HEK293 (cell line): Measurements from ENCODE around the gene BTBD16.

ENCODE experiments used
- CTCF ChIA-PET: fragments of 350-600 bp; formaldehyde crosslinking; extraction: SDS; loops from one replicate; lab custom pipeline; 2021; ENCODE audit warnings: antibody characterized with exemption; lab: Yijun Ruan, JAX
- POLR2A ChIA-PET: fragments of 300-600 bp; formaldehyde crosslinking; extraction: SDS; loops from one replicate; lab custom pipeline; 2020; ENCODE audit warnings: antibody characterized with exemption, inconsistent platforms; lab: Yijun Ruan, JAX
- H3K27ac ChIP-seq: fragments of 200-500 bp; sonication (Bioruptor generic); 2 replicates; pipeline ENCODE4 v1.5.1; 2014; ENCODE audit warnings: low read depth, low read length, control low read depth, inconsistent platforms; ENCODE audit errors: extremely low read depth
- H3K36me3 ChIP-seq, 2 experiments: fragments of 200-500 bp in 1 of 2; sonication (Bioruptor generic) in 1 of 2; 1 replicate in 1 of 2; 2 replicates in 1 of 2; pipeline ENCODE4 v1.5.1; 2014 to 2017; ENCODE audit warnings: inconsistent platforms in 2 of 2, low read length in 2 of 2; ENCODE audit not compliant: control insufficient read depth in 2 of 2, insufficient read depth in 1 of 2
- H3K4me1 ChIP-seq: fragments of 200-500 bp; sonication (Bioruptor generic); 2 replicates; pipeline ENCODE4 v1.5.1; 2014; ENCODE audit warnings: mild to moderate bottlenecking, low read length, inconsistent platforms; ENCODE audit not compliant: control insufficient read depth, insufficient read depth
- H3K4me3 ChIP-seq: 2 replicates; pipeline ENCODE4 v1.5.1; 2011; ENCODE audit warnings: low read depth, mild to moderate bottlenecking, control low read depth, low read length, moderate library complexity
- H3K9me3 ChIP-seq: fragments of 200-500 bp; sonication (Bioruptor generic); 2 replicates; pipeline ENCODE4 v1.5.1; 2014; ENCODE audit warnings: low read depth, low read length, inconsistent platforms; ENCODE audit not compliant: control insufficient read depth, insufficient read depth
- KLF10 ChIP-seq: fragments of 450-650 bp; IDR thresholded peaks from 2 replicates; pipeline ENCODE4 v1.5.1; 2018; ENCODE audit warnings: missing biosample characterization, mild to moderate bottlenecking, missing genetic modification characterization
- SP3 ChIP-seq: fragments of 450-650 bp; formaldehyde crosslinking; IDR thresholded peaks from 2 replicates; pipeline ENCODE4 v1.5.1; 2016; ENCODE audit warnings: missing biosample characterization, missing genetic modification characterization
- TRIM28 ChIP-seq: IDR thresholded peaks from 2 replicates; pipeline ENCODE4 v1.6.1; 2011; ENCODE audit warnings: low read length, control low read depth, borderline replicate concordance
- ZBTB17 ChIP-seq: fragments of 450-650 bp; formaldehyde crosslinking; IDR thresholded peaks from 2 replicates; pipeline ENCODE4 v1.5.1; 2016; ENCODE audit warnings: missing biosample characterization, missing genetic modification characterization
- ZBTB48 ChIP-seq: fragments of 450-650 bp; formaldehyde crosslinking; IDR thresholded peaks from 2 replicates; pipeline ENCODE4 v1.5.1; 2016; ENCODE audit warnings: missing biosample characterization, missing genetic modification characterization
- ZNF112 ChIP-seq: fragments of 450-650 bp; formaldehyde crosslinking; IDR thresholded peaks from 2 replicates; pipeline ENCODE4 v1.5.0; 2017; ENCODE audit warnings: missing biosample characterization, missing genetic modification characterization
- ZNF121 ChIP-seq: fragments of 450-650 bp; formaldehyde crosslinking; IDR thresholded peaks from 2 replicates; pipeline ENCODE4 v1.5.1; 2016; ENCODE audit warnings: missing biosample characterization, missing genetic modification characterization
- ZNF211 ChIP-seq: fragments of 450-650 bp; formaldehyde crosslinking; IDR thresholded peaks from 2 replicates; pipeline ENCODE4 v1.5.1; 2016; ENCODE audit warnings: low read depth, missing biosample characterization, missing genetic modification characterization
- ZNF239 ChIP-seq: fragments of 450-650 bp; formaldehyde crosslinking; IDR thresholded peaks from 2 replicates; pipeline ENCODE4 v1.5.1; 2016; ENCODE audit warnings: missing biosample characterization, missing genetic modification characterization
- ZNF266 ChIP-seq: fragments of 450-650 bp; formaldehyde crosslinking; IDR thresholded peaks from 2 replicates; pipeline ENCODE4 v1.5.1; 2016; ENCODE audit warnings: missing biosample characterization, missing genetic modification characterization, low read depth
- ZNF274 ChIP-seq, 2 experiments: fragments of 200-500 bp in 1 of 2; fragments of 450-650 bp in 1 of 2; sonication (Bioruptor generic) in 1 of 2; formaldehyde crosslinking in 1 of 2; IDR thresholded peaks; 2 replicates each; pipeline versions ENCODE4 v1.5.1 to v1.6.1; 2014 to 2016; ENCODE audit warnings: borderline replicate concordance in 1 of 2, inconsistent platforms in 1 of 2, low read length in 1 of 2, missing biosample characterization in 1 of 2, missing genetic modification characterization in 1 of 2
- ZNF350 ChIP-seq: fragments of 450-650 bp; formaldehyde crosslinking; IDR thresholded peaks from 2 replicates; pipeline ENCODE4 v1.5.0; 2017; ENCODE audit warnings: missing biosample characterization, mild to moderate bottlenecking, missing genetic modification characterization
- ZNF529 ChIP-seq: fragments of 450-650 bp; formaldehyde crosslinking; IDR thresholded peaks from 2 replicates; pipeline ENCODE4 v1.5.1; 2017; ENCODE audit warnings: missing genetic modification characterization, missing biosample characterization; ENCODE audit not compliant: insufficient replicate concordance
- ZNF544 ChIP-seq: fragments of 450-650 bp; formaldehyde crosslinking; IDR thresholded peaks from 2 replicates; pipeline ENCODE4 v1.5.0; 2017; ENCODE audit warnings: missing biosample characterization, missing genetic modification characterization
- ZNF600 ChIP-seq: fragments of 450-650 bp; formaldehyde crosslinking; IDR thresholded peaks from 2 replicates; pipeline ENCODE4 v1.5.1; 2016; ENCODE audit warnings: missing biosample characterization, missing genetic modification characterization
- ZNF660 ChIP-seq: fragments of 450-650 bp; IDR thresholded peaks from 2 replicates; pipeline ENCODE4 v1.5.1; 2018; ENCODE audit warnings: missing biosample characterization, mild to moderate bottlenecking, missing genetic modification characterization
- ZNF837 ChIP-seq: fragments of 450-650 bp; formaldehyde crosslinking; IDR thresholded peaks from 2 replicates; pipeline ENCODE4 v1.5.1; 2016; ENCODE audit warnings: missing biosample characterization, missing genetic modification characterization
- ZNF843 ChIP-seq: fragments of 450-650 bp; formaldehyde crosslinking; IDR thresholded peaks from 2 replicates; pipeline ENCODE4 v1.5.1; 2016; ENCODE audit warnings: missing biosample characterization, missing genetic modification characterization
- ZSCAN30 ChIP-seq: fragments of 450-650 bp; IDR thresholded peaks from 2 replicates; pipeline ENCODE4 v1.5.1; 2018; ENCODE audit warnings: missing biosample characterization, mild to moderate bottlenecking, missing genetic modification characterization, moderate library complexity
- TF ChIP-seq, protein P1 (sequence below): fragments of 450-650 bp; formaldehyde crosslinking; IDR thresholded peaks from 2 replicates; pipeline ENCODE4; 2016; ENCODE audit warnings: missing biosample characterization, missing genetic modification characterization
- TF ChIP-seq, protein P2 (sequence below): fragments of 450-650 bp; formaldehyde crosslinking; IDR thresholded peaks from 2 replicates; pipeline ENCODE4 v1.5.1; 2016; ENCODE audit warnings: missing biosample characterization, missing genetic modification characterization

BTBD16 gene

DNA sequence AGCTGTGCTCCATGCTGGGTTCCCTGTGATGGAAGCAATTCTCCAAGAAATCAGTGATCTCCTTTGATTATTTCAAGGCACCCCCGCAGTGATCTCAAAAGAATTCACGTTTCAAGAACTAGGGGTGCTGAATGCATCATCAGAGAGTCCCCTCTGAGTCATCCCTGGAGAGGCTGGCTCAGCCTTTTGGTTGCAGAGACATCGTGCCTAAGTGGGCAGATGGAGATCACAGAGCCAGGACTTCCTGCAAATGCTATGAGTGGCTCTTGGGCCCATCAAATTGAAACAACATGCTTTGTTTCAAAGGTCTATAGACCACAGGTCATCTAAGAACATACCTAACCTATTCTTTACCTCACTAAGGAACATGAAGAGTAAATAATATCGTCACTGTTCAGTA lies 61.9 kb downstream of the BTBD16 start (continued):
- TF ChIP-seq ZNF274 (IDR thresholded peaks at IDR 0.05; ENCODE audit: low read length): no peak
- no peak for TF ChIP-seq ZNF274 (tag by site-specific recombination; IDR thresholded peaks at IDR 0.05; ENCODE audit: borderline replicate concordance)
- no peak for TF ChIP-seq ZNF121 (tag by site-specific recombination)
- no peak for TF ChIP-seq ZBTB17 (tag by site-specific recombination)
- no peak for TF ChIP-seq ZNF112 (tag by site-specific recombination)
- no peak for TF ChIP-seq ZSCAN30 (tag by site-specific recombination)

DNA sequence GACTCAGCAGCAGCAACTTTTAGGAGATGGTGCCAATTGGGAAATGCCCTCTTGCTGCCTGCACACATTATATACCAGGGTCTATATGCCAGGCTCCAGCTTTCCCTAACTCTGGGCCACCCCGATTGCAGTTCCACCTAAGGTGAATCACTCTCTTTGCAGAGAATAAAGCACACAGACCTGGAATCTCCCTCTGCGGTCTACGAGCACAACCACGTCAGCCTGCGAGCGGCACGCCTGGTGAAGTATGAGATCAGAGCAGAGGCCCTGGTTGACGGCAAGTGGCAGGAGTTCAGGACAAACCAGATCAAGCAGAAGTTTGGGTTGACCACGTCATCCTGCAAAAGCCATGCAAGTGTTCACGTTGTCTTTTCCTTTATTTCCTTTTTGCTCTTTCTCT lies 65.2 kb downstream of the BTBD16 start:
- TF ChIP-seq, protein P1, sequence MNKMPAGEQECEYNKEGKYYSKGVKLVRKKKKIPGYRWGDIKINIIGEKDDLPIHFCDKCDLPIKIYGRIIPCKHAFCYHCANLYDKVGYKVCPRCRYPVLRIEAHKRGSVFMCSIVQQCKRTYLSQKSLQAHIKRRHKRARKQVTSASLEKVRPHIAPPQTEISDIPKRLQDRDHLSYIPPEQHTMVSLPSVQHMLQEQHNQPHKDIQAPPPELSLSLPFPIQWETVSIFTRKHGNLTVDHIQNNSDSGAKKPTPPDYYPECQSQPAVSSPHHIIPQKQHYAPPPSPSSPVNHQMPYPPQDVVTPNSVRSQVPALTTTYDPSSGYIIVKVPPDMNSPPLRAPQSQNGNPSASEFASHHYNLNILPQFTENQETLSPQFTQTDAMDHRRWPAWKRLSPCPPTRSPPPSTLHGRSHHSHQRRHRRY (tag by site-specific recombination): no peak
- TF ChIP-seq ZNF211 (tag by site-specific recombination): no peak
- TF ChIP-seq, protein P2, sequence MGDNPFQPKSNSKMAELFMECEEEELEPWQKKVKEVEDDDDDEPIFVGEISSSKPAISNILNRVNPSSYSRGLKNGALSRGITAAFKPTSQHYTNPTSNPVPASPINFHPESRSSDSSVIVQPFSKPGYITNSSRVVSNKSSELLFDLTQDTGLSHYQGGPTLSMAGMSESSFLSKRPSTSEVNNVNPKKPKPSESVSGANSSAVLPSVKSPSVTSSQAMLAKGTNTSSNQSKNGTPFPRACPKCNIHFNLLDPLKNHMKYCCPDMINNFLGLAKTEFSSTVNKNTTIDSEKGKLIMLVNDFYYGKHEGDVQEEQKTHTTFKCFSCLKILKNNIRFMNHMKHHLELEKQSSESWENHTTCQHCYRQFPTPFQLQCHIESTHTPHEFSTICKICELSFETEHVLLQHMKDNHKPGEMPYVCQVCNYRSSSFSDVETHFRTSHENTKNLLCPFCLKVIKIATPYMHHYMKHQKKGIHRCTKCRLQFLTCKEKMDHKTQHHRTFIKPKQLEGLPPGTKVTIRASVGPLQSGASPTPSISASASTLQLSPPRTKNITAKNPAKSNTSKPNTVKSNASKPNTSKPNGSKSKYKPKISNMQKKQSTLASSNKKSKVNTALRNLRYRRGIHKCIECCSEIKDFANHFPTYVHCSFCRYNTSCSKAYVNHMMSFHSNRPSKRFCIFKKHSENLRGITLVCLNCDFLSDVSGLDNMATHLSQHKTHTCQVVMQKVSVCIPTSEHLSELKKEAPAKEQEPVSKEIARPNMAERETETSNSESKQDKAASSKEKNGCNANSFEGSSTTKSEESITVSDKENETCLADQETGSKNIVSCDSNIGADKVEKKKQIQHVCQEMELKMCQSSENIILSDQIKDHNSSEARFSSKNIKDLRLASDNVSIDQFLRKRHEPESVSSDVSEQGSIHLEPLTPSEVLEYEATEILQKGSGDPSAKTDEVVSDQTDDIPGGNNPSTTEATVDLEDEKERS: no peak
- no peak for TF ChIP-seq ZBTB48
- no peak for TF ChIP-seq ZNF274 (IDR thresholded peaks at IDR 0.05; ENCODE audit: low read length)
- no peak for TF ChIP-seq ZNF274 (tag by site-specific recombination; IDR thresholded peaks at IDR 0.05; ENCODE audit: borderline replicate concordance)
- no peak for TF ChIP-seq ZNF660 (tag by site-specific recombination)
- no peak for TF ChIP-seq ZNF600 (tag by site-specific recombination)
- TF ChIP-seq ZNF350 (tag by site-specific recombination): no peak
- no peak for TF ChIP-seq ZNF837 (tag by site-specific recombination)
- TF ChIP-seq KLF10 (tag by site-specific recombination): no peak
- TF ChIP-seq SP3 (tag by site-specific recombination): no peak
- TF ChIP-seq ZNF121 (tag by site-specific recombination): no peak
- ChIA-PET POLR2A (no interaction called here), CTCF (no interaction called here)
- Histone ChIP-seq H3K4me1 (no peaks in the 10 kb centered on the region), H3K36me3 (no peaks in the 10 kb centered on the region), H3K27ac (no peak overlapping the region), H3K9me3 (no peaks in the 10 kb centered on the region), H3K4me3 (no peak overlapping the region)

DNA sequence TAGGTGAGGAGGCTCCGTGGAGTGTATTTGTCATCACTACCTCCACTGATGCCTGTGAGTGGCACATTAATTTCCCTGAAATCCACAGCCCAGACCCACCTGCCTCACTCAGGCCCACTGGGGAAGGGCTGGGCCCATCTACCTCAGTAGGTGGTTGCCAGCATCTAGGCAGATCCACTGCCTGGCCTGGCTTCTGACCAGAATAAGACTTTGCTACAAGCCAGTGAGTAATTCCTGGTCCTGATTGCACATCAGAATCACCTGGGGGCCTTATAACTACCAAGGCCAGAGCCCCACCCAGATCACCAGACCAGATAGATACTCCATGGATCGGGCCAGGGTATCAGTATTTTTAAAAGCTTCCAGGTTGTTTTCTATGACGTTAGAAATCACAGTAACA lies 65.9 kb downstream of the BTBD16 start:
- no peaks in the 10 kb centered on the region for H3K4me1 ChIP-seq
- no peaks in the 10 kb centered on the region for H3K9me3 ChIP-seq
- TF ChIP-seq ZNF529 (tag by site-specific recombination): no peak
- TF ChIP-seq TRIM28: no peak
- TF ChIP-seq ZNF843 (tag by site-specific recombination): no peak
- TF ChIP-seq ZNF239 (tag by site-specific recombination): no peak
- TF ChIP-seq, protein P2: no peak
- TF ChIP-seq ZNF544 (tag by site-specific recombination): no peak
- no peak for TF ChIP-seq ZNF266 (tag by site-specific recombination)
- no peak overlapping the region for H3K27ac ChIP-seq
- H3K4me3 ChIP-seq: no peak overlapping the region
- ChIA-PET CTCF (no interaction called here), POLR2A (no interaction called here)
- no peaks in the 10 kb centered on the region for H3K36me3 ChIP-seq
